Endothelial cell of umbilical vein (primary cell): Measurements from ENCODE around the gene SLC26A11. TPM values are rescaled to one million over a fixed set of nuclear protein-coding genes. Genes with fewer than 3 reads are reported as not detected.

ENCODE experiments used
- BruUV-seq: library from RNA; stranded (reverse); fragments of 400-500 nt; replicated peaks from 2 replicates; lab custom pipeline; 2021; lab: Mats Ljungman, UMichigan
- CTCF ChIA-PET: fragments of 300-600, 350-600 bp; sonication (Branson Sonifier 250); formaldehyde crosslinking; loops from one replicate; lab custom pipeline; 2021; ENCODE audit warnings: antibody characterized with exemption, inconsistent platforms; lab: Charles Lee
- POLR2A ChIA-PET: fragments of 300-600, 350-600 bp; sonication (Branson Sonifier 250); formaldehyde crosslinking; loops from one replicate; lab custom pipeline; 2021; ENCODE audit warnings: antibody characterized with exemption, inconsistent platforms; lab: Charles Lee
- DNase-seq: peaks from one replicate; pipeline ENCODE4 v3.0.0-alpha.2; 2011; ENCODE audit warnings: low read depth, low spot score
- FAIRE-seq: peaks from 2 replicates; lab custom pipeline; 2011; peaks lifted over from hg19 to GRCh38; lab: Jason Lieb, UNC
- H2AFZ ChIP-seq: 2 replicates; pipeline ENCODE4 v1.6.0; 2012; ENCODE audit warnings: low read depth, low read length, control low read depth, inconsistent platforms
- H3K27ac ChIP-seq: 2 replicates; pipeline ENCODE4 v1.5.1; 2011; ENCODE audit warnings: low read depth, mild to moderate bottlenecking, control low read depth, low read length, moderate library complexity; ENCODE audit not compliant: insufficient read depth
- H3K27me3 ChIP-seq, 2 experiments: 2 replicates each; pipeline versions ENCODE4 v1.6.0 to v1.6.1; 2011; ENCODE audit warnings: low read length in 2 of 2, mixed read lengths in 1 of 2; ENCODE audit not compliant: control insufficient read depth in 2 of 2, insufficient read depth in 2 of 2
- H3K36me3 ChIP-seq, 2 experiments: 2 replicates in 1 of 2; 3 replicates in 1 of 2; pipeline ENCODE4 v1.5.1; 2011; ENCODE audit warnings: low read length in 2 of 2, mild to moderate bottlenecking in 1 of 2, moderate library complexity in 1 of 2; ENCODE audit not compliant: control insufficient read depth in 2 of 2, insufficient read depth in 2 of 2; ENCODE audit errors: extremely low read depth in 1 of 2
- H3K4me1 ChIP-seq: 3 replicates; pipeline ENCODE4 v1.5.1; 2011; ENCODE audit warnings: mild to moderate bottlenecking, low read length; ENCODE audit not compliant: control insufficient read depth, insufficient read depth; ENCODE audit errors: extremely low read depth
- H3K4me2 ChIP-seq: 2 replicates; pipeline ENCODE4 v1.6.1; 2011; ENCODE audit warnings: low read length, control low read depth, mixed read lengths; ENCODE audit not compliant: insufficient read depth
- H3K4me3 ChIP-seq, 3 experiments: fragments of 200-600 bp in 1 of 3; sonication (generic), shearing (Covaris generic) in 1 of 3; replicated peaks in 1 of 3; 2 replicates each; pipeline ENCODE4 v1.5.1; 2011 to 2016; ENCODE audit warnings: control low read depth in 3 of 3, low read length in 3 of 3, mild to moderate bottlenecking in 2 of 3, inconsistent platforms in 1 of 3, low read depth in 1 of 3, moderate library complexity in 1 of 3; ENCODE audit not compliant: insufficient read depth in 1 of 3
- H3K79me2 ChIP-seq: 2 replicates; pipeline ENCODE4 v1.6.0; 2012; ENCODE audit warnings: low read length, inconsistent platforms; ENCODE audit not compliant: control insufficient read depth, insufficient read depth
- H3K9ac ChIP-seq: replicated peaks from 2 replicates; pipeline ENCODE3; 2011; ENCODE audit warnings: low read length, control low read depth; ENCODE audit not compliant: insufficient read depth; ENCODE audit errors: extremely low read depth
- H3K9me1 ChIP-seq: replicated peaks from 3 replicates; pipeline ENCODE4 v1.6.0; 2011; ENCODE audit warnings: mild to moderate bottlenecking, low read length; ENCODE audit not compliant: control insufficient read depth, insufficient read depth; ENCODE audit errors: extremely low read depth
- H3K9me3 ChIP-seq: replicated peaks from 2 replicates; pipeline ENCODE4 v1.5.1; 2012; ENCODE audit warnings: low read length, inconsistent platforms; ENCODE audit not compliant: control insufficient read depth, insufficient read depth
- H4K20me1 ChIP-seq: replicated peaks from 2 replicates; pipeline ENCODE3; 2011; ENCODE audit warnings: mild to moderate bottlenecking, low read length; ENCODE audit not compliant: control insufficient read depth, insufficient read depth; ENCODE audit errors: extremely low read depth
- CTCF ChIP-seq, 2 donors: IDR thresholded peaks; 1 replicate in 1 of 2; 2 replicates in 1 of 2; pipeline ENCODE4 v1.5.1; 2011; ENCODE audit warnings: low read length in 2 of 2, mild to moderate bottlenecking in 2 of 2, moderate library complexity in 2 of 2, control low read depth in 1 of 2, inconsistent platforms in 1 of 2, low read depth in 1 of 2; ENCODE audit not compliant: insufficient read depth in 1 of 2; ENCODE audit errors: extremely low read depth in 1 of 2
- EZH2 ChIP-seq: IDR thresholded peaks from 2 replicates; pipeline ENCODE4 v1.6.1; 2012; ENCODE audit warnings: borderline replicate concordance, low read depth, mild to moderate bottlenecking, moderate library complexity, low read length, inconsistent platforms; ENCODE audit not compliant: severe bottlenecking
- FOS ChIP-seq: IDR thresholded peaks from 2 replicates; pipeline ENCODE4 v1.6.1; 2011; ENCODE audit warnings: mild to moderate bottlenecking, low read length, moderate library complexity, borderline replicate concordance; ENCODE audit not compliant: insufficient read depth
- GATA2 ChIP-seq: IDR thresholded peaks from 2 replicates; pipeline ENCODE4 v1.7.0; 2011; ENCODE audit warnings: low read depth, mild to moderate bottlenecking, moderate library complexity, mixed read lengths, low read length; ENCODE audit not compliant: insufficient read length, insufficient read depth
- JUN ChIP-seq: IDR thresholded peaks from 2 replicates; pipeline ENCODE4 v1.6.1; 2011; ENCODE audit warnings: borderline replicate concordance, low read depth; ENCODE audit not compliant: insufficient read length, insufficient read depth
- MYC ChIP-seq: IDR thresholded peaks from one replicate; pipeline ENCODE4 v1.6.1; 2011; ENCODE audit warnings: mild to moderate bottlenecking, low read depth, low read length
- POLR2A ChIP-seq: IDR thresholded peaks from 2 replicates; pipeline ENCODE4 v1.6.1; 2012; ENCODE audit warnings: low read depth, mild to moderate bottlenecking, control low read depth, low read length
- POLR2AphosphoS5 ChIP-seq: IDR thresholded peaks from 2 replicates; pipeline ENCODE4 v1.6.1; 2012; ENCODE audit warnings: low read depth, mild to moderate bottlenecking, control low read depth, low read length, moderate library complexity; ENCODE audit not compliant: insufficient read depth
- dilution Hi-C: fragments of 300-500 bp; cut with MboI; formaldehyde crosslinking; loops from one replicate; pipeline ENCODE4 v1.15.0; 2019; ENCODE audit warnings: low sequenced_read_pairs; ENCODE audit not compliant: extremely low pct_ligation_motif_present
- intact Hi-C: fragments of 100-400 bp; cut with micrococcal nuclease; formaldehyde crosslinking; loops from one replicate; pipeline ENCODE4 v1.10.0; 2022
- polyA plus RNA-seq, 4 experiments: library from polyadenylated mRNA; depleted of rRNA in 3 of 4; stranded (reverse) in 3 of 4; unstranded in 1 of 4; fragments of >200 nt; gene quantifications; 2 replicates each; pipeline versions ENCODE4 v1.2.1 to v1.2.3, GENCODE V29; 2011 to 2012; ENCODE audit warnings: missing spikeins in 1 of 4
- total RNA-seq: library from RNA; stranded (reverse); gene quantifications from 2 replicates; pipeline ENCODE4 v1.2.3, GENCODE V29; 2021
- TF ChIP-seq, protein P1 (sequence below): IDR thresholded peaks from 2 replicates; pipeline ENCODE4 v1.6.1; 2011; ENCODE audit not compliant: insufficient read depth, insufficient read length

Gene SLC26A11
- total and polyA plus RNA-seq, 2 donors (not counting 3 experiments of a cell fraction or from before 2014, with no cell fraction given) = 25.2 to 33.0 TPM

DNA sequence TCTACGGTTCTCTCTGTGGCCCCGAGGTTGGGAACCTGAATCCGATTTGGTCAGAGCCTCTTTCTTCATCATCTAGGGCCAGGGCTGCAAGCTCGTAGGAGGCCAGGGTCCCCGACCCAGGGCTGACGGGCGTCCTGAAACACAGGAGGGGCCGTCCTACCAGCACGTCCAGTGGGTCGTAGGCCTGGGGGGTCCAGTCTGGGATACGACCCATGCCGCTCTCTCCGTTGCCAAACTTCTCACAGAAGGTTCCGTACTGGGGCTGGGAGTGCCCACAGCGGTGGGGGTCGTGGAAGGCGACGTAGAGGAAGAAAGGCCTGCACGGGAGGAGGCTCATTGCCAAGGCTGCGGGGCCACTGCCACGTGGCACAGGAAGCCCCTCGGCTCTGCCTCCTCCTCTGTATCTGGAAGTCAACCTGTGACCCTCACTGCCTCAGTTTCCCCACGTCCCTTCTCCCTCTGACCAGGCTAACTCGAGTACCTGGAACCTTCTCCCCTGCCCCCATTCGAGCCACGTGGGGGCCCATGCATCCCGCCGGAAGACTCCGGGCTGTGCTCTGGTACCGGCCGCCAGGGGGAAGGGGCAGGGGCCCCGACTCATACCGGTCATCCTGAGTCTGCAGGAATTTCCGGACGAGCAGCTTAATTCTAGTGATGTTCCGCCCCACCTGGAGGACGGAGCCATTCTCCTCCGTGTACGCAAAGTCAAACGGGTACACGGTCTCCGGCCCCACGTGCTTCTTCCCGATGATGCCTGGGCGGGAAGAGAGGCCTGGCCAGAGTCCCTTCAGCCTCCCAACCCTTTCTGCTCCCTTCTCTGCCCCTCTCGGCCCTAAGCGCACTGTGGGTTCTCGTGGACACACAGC lies 6.0 kb upstream of the SLC26A11 start:
- no peaks in the 10 kb centered on the region for H3K9me3 ChIP-seq
- no peak for DNase-seq
- POLR2A ChIA-PET = no interaction called here
- H3K9ac ChIP-seq = no peak overlapping the region
- no peaks in the 10 kb centered on the region for H3K27me3 ChIP-seq
- no peak overlapping the region for H3K4me2 ChIP-seq
- H3K4me1 ChIP-seq = peaks cover 3% of the 10 kb centered on the region
- no TSS peak for BruUV-seq
- intact Hi-C loops = no loop called here
- H3K36me3 ChIP-seq = peaks cover 11 to 48% of the 10 kb centered on the region in 2 experiments
- dilution Hi-C loops = no loop called here
- no peak overlapping the region for H2AFZ ChIP-seq
- CTCF ChIA-PET = no interaction called here
- H3K4me3 ChIP-seq = no peak overlapping the region
- no peak overlapping the region for H3K27ac ChIP-seq
- no peak for FAIRE-seq
- H3K79me2 ChIP-seq = peaks cover 5% of the 10 kb centered on the region
- H3K9me1 ChIP-seq = no peaks in the 10 kb centered on the region
- H4K20me1 ChIP-seq = no peaks in the 10 kb centered on the region
- no peak for TF ChIP-seq MYC
- no peak for TF ChIP-seq POLR2AphosphoS5
- TF ChIP-seq POLR2A = no peak
- no peak for TF ChIP-seq JUN
- TF ChIP-seq EZH2 = no peak
- no peak for TF ChIP-seq FOS
- TF ChIP-seq, protein P1, sequence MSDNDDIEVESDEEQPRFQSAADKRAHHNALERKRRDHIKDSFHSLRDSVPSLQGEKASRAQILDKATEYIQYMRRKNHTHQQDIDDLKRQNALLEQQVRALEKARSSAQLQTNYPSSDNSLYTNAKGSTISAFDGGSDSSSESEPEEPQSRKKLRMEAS = no peak
- TF ChIP-seq CTCF (IDR thresholded peaks at IDR 0.05; ENCODE audit: extremely low read depth in 1 of 2, insufficient read depth in 1 of 2, low read depth in 1 of 2, low read length in 2 of 2) = no peak
- no peak for TF ChIP-seq GATA2
